ENCODE measurements around the gene KCNC3. TPM values are rescaled to one million over a fixed set of nuclear protein-coding genes. Genes with fewer than 3 reads are reported as not detected.

Gene KCNC3
- polyA plus RNA-seq, 3 donors, result 0.51 to 1.4 (median 0.67) TPM

GRCh38 chr19:50292216-50292827 lies 36.9 kb downstream of the KCNC3 start:
- no peak overlapping the region for H3K27ac ChIP-seq (ENCODE audit: low read depth, low read length)
- WGBS, 3 donors, result 60 to 91% (median 77%) methylated on average over 11 of the region's 11 CpGs

- WGBS, 3 donors, result 55 to 86% (median 60%) methylated on average over 12 to 15 of the region's 15 CpGs
- H3K27ac ChIP-seq (ENCODE audit: low read depth, low read length), result no peak overlapping the region
Observed at GRCh38 chr19:50290775-50291174, 38.4 kb downstream of the KCNC3 start.

DNA sequence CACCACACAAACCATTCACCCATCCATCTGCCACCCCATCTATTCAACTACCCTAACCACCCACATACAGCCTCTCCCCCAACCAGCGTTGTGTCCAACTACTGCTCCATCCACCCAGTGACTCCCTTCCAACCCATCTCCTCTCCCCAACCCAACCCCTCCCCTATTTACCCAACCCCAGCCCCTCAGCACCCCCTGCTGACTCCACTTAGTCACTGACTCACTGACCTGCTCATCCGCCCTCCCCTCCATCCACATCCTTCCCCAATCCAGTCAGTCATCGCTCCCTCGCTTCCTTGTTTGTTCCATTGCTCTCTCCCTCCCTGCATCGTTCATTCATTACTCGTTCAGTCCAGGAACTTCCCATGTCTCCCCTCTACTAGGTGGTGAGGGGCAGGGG lies 39.2 kb downstream of the KCNC3 start:
- H3K27ac ChIP-seq (ENCODE audit: low read depth, low read length), result no peak overlapping the region
- 67 to 82% (median 67%) methylated on average over 6 of the region's 6 CpGs for WGBS, 3 donors

GRCh38 chr19:50288954-50289353 lies 40.2 kb downstream of the KCNC3 start:
- H3K27ac ChIP-seq (ENCODE audit: low read depth, low read length), result no peak overlapping the region
- 82 to 95% (median 84%) methylated on average over 5 of the region's 5 CpGs for WGBS, 3 donors

DNA sequence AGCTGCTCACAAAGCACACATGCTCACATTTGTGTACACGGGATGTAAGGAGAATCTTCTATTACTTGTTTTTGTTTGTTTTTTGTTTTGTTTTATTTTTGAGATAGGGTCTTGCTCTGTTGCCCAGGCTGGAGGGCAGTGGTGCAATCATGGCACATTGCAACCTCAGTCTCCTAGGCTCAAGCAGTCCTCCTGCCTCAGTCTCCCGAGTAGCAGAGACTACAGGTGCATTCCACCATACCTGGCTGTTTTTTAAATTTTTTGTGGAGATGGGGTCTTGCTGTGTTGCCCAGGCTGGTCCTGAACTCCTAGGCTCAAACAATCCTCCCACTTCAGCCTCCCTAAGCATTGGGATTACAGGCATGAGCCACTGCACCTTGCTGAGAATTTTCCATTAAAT lies 41.8 kb downstream of the KCNC3 start:
- 84 to 90% (median 89%) methylated on average over 2 of the region's 2 CpGs for WGBS, 3 donors

GRCh38 chr19:50286443-50286842 lies 42.7 kb downstream of the KCNC3 start:
- WGBS, 3 donors, result 93 to 97% (median 93%) methylated on average over 18 of the region's 18 CpGs
- no peak overlapping the region for H3K27ac ChIP-seq (ENCODE audit: low read depth, low read length)

More for the DNA sequence above, 41.8 kb downstream of the KCNC3 start:
- H3K27ac ChIP-seq (ENCODE audit: low read depth, low read length), result no peak overlapping the region

DNA sequence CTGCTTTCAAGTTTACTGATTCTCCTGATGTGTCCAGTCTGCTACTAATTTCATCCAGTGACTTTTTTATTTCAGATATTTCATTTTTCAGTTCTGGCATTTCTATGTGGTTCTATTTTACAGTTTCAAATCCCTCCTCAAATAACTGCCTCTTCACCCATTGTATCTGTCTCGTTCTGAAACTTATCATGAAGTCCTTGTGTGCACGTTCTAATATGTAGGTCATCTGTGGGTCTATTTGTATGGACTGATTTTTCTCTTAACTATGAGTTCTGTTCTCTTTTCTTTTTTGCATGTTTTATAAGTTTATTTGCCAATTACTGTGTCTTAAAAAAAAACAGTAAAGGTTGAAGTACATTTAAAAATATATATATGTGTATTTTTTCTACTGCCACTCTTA lies 43.3 kb downstream of the KCNC3 start:
- H3K27ac ChIP-seq (ENCODE audit: low read depth, low read length), result no peak overlapping the region
- 77 to 93% (median 87%) methylated on average over 2 of the region's 2 CpGs for WGBS, 3 donors

DNA sequence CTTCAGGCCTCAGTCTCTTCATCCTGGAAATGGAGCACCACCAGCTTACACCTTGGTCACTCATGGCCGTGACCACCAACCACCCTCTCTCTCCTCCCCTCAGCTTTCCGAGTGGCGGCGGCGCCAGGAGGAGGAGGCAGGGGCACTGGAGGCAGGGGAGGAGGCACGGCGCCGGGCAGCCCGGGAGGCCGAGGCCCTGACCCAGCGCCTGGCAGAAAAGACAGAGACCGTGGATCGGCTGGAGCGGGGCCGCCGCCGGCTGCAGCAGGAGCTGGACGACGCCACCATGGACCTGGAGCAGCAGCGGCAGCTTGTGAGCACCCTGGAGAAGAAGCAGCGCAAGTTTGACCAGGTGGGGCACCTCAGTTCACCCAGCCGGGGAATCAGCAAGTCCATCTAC lies 47.7 kb downstream of the KCNC3 start:
- H3K27ac ChIP-seq (ENCODE audit: low read depth, low read length), result no peak overlapping the region
- WGBS, 3 donors, result 89 to 95% (median 94%) methylated on average over 22 of the region's 22 CpGs

DNA sequence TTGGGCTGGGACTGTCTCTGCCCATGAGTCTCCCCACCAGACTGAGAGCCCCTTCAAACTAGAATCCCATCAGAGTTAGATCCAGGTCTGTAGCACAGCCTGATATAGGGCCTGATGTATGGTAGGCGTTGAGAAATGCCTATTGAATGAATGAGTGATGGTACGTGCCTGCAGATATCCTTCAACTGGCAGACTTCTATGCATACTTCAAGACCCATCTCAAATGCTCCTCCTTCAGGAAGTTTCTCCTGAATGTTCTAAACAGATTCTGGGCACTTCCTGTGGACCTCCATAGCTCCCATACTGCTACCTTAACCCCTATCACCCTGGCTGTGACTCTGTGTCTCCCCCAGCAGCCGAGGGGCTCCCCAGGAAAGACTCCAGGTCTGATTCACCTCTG lies 48.2 kb downstream of the KCNC3 start:
- WGBS, 3 donors, result 58 to 70% (median 67%) methylated on average over 3 of the region's 3 CpGs

GRCh38 chr19:50280074-50280473 lies 49.1 kb downstream of the KCNC3 start:
- 78 to 90% (median 85%) methylated on average over 13 to 14 of the region's 14 CpGs for WGBS, 3 donors
- H3K27ac ChIP-seq (ENCODE audit: low read depth, low read length), result no peak overlapping the region

More for the DNA sequence above, 48.2 kb downstream of the KCNC3 start:
- H3K27ac ChIP-seq (ENCODE audit: low read depth, low read length), result no peak overlapping the region

- 86 to 95% (median 89%) methylated on average over 14 of the region's 14 CpGs for WGBS, 3 donors
- no peak overlapping the region for H3K27ac ChIP-seq (ENCODE audit: low read depth, low read length)
Observed at GRCh38 chr19:50277966-50278580, 51.1 kb downstream of the KCNC3 start.

GRCh38 chr19:50276370-50277063 lies 52.7 kb downstream of the KCNC3 start:
- no peak overlapping the region for H3K27ac ChIP-seq (ENCODE audit: low read depth, low read length)
- WGBS, 3 donors, result 80 to 89% (median 84%) methylated on average over 12 to 15 of the region's 15 CpGs

GRCh38 chr19:50275577-50276368 lies 53.4 kb downstream of the KCNC3 start:
- H3K27ac ChIP-seq (ENCODE audit: low read depth, low read length), result no peak overlapping the region
- WGBS, 3 donors, result 77 to 87% (median 80%) methylated on average over 26 of the region's 26 CpGs

GRCh38 chr19:50273821-50274220 lies 55.4 kb downstream of the KCNC3 start:
- 88 to 92% (median 91%) methylated on average over 7 of the region's 7 CpGs for WGBS, 3 donors
- no peak overlapping the region for H3K27ac ChIP-seq (ENCODE audit: low read depth, low read length)

- 83 to 90% (median 89%) methylated on average over 11 to 14 of the region's 14 CpGs for WGBS, 3 donors
Observed at GRCh38 chr19:50272263-50272897, 56.8 kb downstream of the KCNC3 start.

DNA sequence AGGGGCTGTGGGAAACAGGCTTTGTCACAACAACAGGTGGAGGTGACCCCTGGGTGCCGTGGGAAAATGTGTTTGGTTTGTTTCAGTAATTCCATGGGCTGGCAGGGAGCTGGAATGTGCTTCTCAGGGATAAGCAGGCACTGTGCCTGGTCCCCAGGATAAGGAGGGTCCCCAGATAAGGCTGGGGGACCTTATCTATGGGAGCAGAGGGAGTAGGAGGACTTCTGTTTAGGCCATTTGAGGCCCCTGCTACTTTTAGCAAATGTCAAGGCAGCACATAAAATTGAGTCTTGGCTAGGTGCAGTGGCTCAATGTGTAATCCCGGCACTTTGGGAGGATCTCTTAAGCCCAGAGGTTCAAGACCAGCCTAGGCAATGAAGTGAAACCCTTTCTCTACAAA lies 59.5 kb downstream of the KCNC3 start:
- WGBS, 3 donors, result 69 to 90% (median 78%) methylated on average over 2 of the region's 2 CpGs
- H3K27ac ChIP-seq (ENCODE audit: low read depth, low read length), result no peak overlapping the region

More at GRCh38 chr19:50272263-50272897, 56.8 kb downstream of the KCNC3 start:
- no peak overlapping the region for H3K27ac ChIP-seq (ENCODE audit: low read depth, low read length)

- 91 to 96% (median 93%) methylated on average over 5 of the region's 5 CpGs for WGBS, 3 donors
- H3K27ac ChIP-seq (ENCODE audit: low read depth, low read length), result no peak overlapping the region
Observed at GRCh38 chr19:50268501-50268900, 60.7 kb downstream of the KCNC3 start.

GRCh38 chr19:50268041-50268440 lies 61.1 kb downstream of the KCNC3 start:
- no peak overlapping the region for H3K27ac ChIP-seq (ENCODE audit: low read depth, low read length)
- 72 to 90% (median 77%) methylated on average over 13 of the region's 13 CpGs for WGBS, 3 donors
